Neural progenitor cell (in vitro differentiated cells): ENCODE data around the gene MMP14. TPM values are rescaled to one million over a fixed set of nuclear protein-coding genes. Genes with fewer than 3 reads are reported as not detected.
A peak's percentile ranks its signal among the peaks of the same experiment; 100 is the strongest.

Source experiments
- DNase-seq: peaks from one replicate; pipeline ENCODE4 v3.0.0-alpha.2; 2016; ENCODE audit warnings: low spot score
- H2AFZ ChIP-seq: fragments of 200-600 bp; sonication (generic); replicated peaks from 2 replicates; pipeline ENCODE4 v1.6.1; 2016; ENCODE audit warnings: antibody characterized with exemption
- H3F3A ChIP-seq: fragments of 200-600 bp; sonication (generic); 2 replicates; pipeline ENCODE4 v1.6.1; 2016; ENCODE audit warnings: antibody characterized with exemption, low read depth
- H3K27ac ChIP-seq: fragments of 200-600 bp; sonication (generic); 2 replicates; pipeline ENCODE4 v1.5.1; 2016; ENCODE audit warnings: mild to moderate bottlenecking
- H3K27me3 ChIP-seq: fragments of 200-600 bp; sonication (generic); 2 replicates; pipeline ENCODE4 v1.6.1; 2016; ENCODE audit warnings: mild to moderate bottlenecking, moderate library complexity
- H3K36me3 ChIP-seq: fragments of 200-600 bp; sonication (generic); 2 replicates; pipeline ENCODE4 v1.5.1; 2016
- H3K4me1 ChIP-seq: fragments of 200-600 bp; sonication (generic); 2 replicates; pipeline ENCODE4 v1.6.1; 2016; ENCODE audit warnings: mixed run types
- H3K4me2 ChIP-seq: fragments of 200-600 bp; sonication (generic); 2 replicates; pipeline ENCODE4 v1.6.1; 2016
- H3K4me3 ChIP-seq: fragments of 200-600 bp; sonication (generic); 2 replicates; pipeline ENCODE4 v1.5.1; 2016
- H3K79me2 ChIP-seq: fragments of 200-600 bp; sonication (generic); 2 replicates; pipeline ENCODE4 v1.6.1; 2016; ENCODE audit warnings: low read depth
- H3K9ac ChIP-seq: fragments of 200-600 bp; sonication (generic); 2 replicates; pipeline ENCODE4 v1.6.1; 2016
- H3K9me3 ChIP-seq: fragments of 200-600 bp; sonication (generic); 2 replicates; pipeline ENCODE4 v1.5.1; 2016; ENCODE audit warnings: low read depth
- H4K20me1 ChIP-seq: fragments of 200-600 bp; sonication (generic); 2 replicates; pipeline ENCODE4 v1.6.1; 2016; ENCODE audit warnings: low read depth
- H3K27ac Mint-ChIP-seq: 3 replicates; pipeline ENCODE4 v1.8.0; 2021; ENCODE audit warnings: mixed read lengths
- H3K27me3 Mint-ChIP-seq: 2 replicates; pipeline ENCODE4 v1.8.0; 2022; ENCODE audit warnings: low read depth, mild to moderate bottlenecking, inconsistent platforms, moderate library complexity, mixed read lengths; ENCODE audit not compliant: insufficient read depth
- H3K36me3 Mint-ChIP-seq: 3 replicates; pipeline ENCODE4 v1.8.0; 2021; ENCODE audit warnings: mixed read lengths
- H3K4me1 Mint-ChIP-seq: 3 replicates; pipeline ENCODE4 v1.8.0; 2021; ENCODE audit warnings: mixed read lengths
- H3K4me3 Mint-ChIP-seq: 3 replicates; pipeline ENCODE4 v1.8.0; 2021; ENCODE audit warnings: mild to moderate bottlenecking, moderate library complexity, mixed read lengths
- H3K9me3 Mint-ChIP-seq: 3 replicates; pipeline ENCODE4 v1.8.0; 2020; ENCODE audit warnings: mixed read lengths
- CTCF ChIP-seq: fragments of 200-600 bp; sonication (generic); IDR thresholded peaks from 2 replicates; pipeline ENCODE4 v1.5.1; 2017; ENCODE audit warnings: antibody characterized with exemption, mild to moderate bottlenecking
- EZH2 ChIP-seq: fragments of 200-600 bp; sonication (generic); IDR thresholded peaks from 2 replicates; pipeline ENCODE4 v1.6.1; 2017; ENCODE audit warnings: antibody characterized with exemption, mild to moderate bottlenecking, moderate library complexity
- EZH2phosphoT487 ChIP-seq: fragments of 200-600 bp; sonication (generic); IDR thresholded peaks from 2 replicates; pipeline ENCODE4 v1.6.1; 2017; ENCODE audit warnings: antibody characterized with exemption
- total RNA-seq: library from RNA; depleted of rRNA; stranded (reverse); fragments of >200 nt; gene quantifications from 2 replicates; pipeline ENCODE4 v1.2.3, GENCODE V29; 2015; ENCODE audit warnings: low replicate concordance

The MMP14 gene
- total RNA-seq, 1 donor from 2014 or later, result 15.1 TPM

GRCh38 chr14:22829661-22830442 lies 6.5 kb upstream of the MMP14 start, which contains the start of gene MRPL52:
Gene MRPL52 (plus strand): TSS chr14:22829887. CDS start chr14:22829913, 26 bp downstream.
- Histone ChIP-seq H3K4me3 (peak within 1 kb of the TSS; percentile 87), H3K79me2 (peaks cover 20% of the 10 kb centered on the region), H3K4me2 (peak within 1 kb of the TSS; percentile 86), H3K36me3 (peaks cover 5% of the 10 kb centered on the region), H2AFZ (peak within 1 kb of the TSS; percentile 95), H3K9me3 (no peaks in the 10 kb centered on the region), H3K27ac (no peak within 1 kb of the TSS), H3K27me3 (no peaks in the 10 kb centered on the region), H3K9ac (peak within 1 kb of the TSS; percentile 54), H4K20me1 (no peaks in the 10 kb centered on the region), H3K4me1 (peaks cover 7% of the 10 kb centered on the region), H3F3A (peaks cover 11% of the 10 kb centered on the region)
- H3K27ac Mint-ChIP-seq, result peak within 1 kb of the TSS; percentile 97
- H3K4me1 Mint-ChIP-seq, result peaks cover 20% of the 10 kb centered on the region
- TF ChIP-seq CTCF (no peak), EZH2 (no peak), EZH2phosphoT487 (no peak)
- peaks cover 5% of the 10 kb centered on the region for H3K27me3 Mint-ChIP-seq
- DNase-seq, result peak; percentile 87
- peak within 1 kb of the TSS; percentile 91 for H3K4me3 Mint-ChIP-seq
- H3K9me3 Mint-ChIP-seq, result no peaks in the 10 kb centered on the region
- H3K36me3 Mint-ChIP-seq, result peaks cover 14% of the 10 kb centered on the region

- Histone ChIP-seq H3F3A (peaks cover 18% of the 10 kb centered on the region), H3K27me3 (no peaks in the 10 kb centered on the region), H3K9me3 (no peaks in the 10 kb centered on the region), H3K4me2 (peak overlapping the region; percentile 86), H3K27ac (no peak overlapping the region), H3K9ac (peak overlapping the region; percentile 54), H3K36me3 (peaks cover 5% of the 10 kb centered on the region), H3K4me3 (peak overlapping the region; percentile 87), H3K79me2 (peaks cover 20% of the 10 kb centered on the region), H2AFZ (no peak overlapping the region), H4K20me1 (no peaks in the 10 kb centered on the region), H3K4me1 (peaks cover 7% of the 10 kb centered on the region)
- Mint-ChIP-seq H3K36me3 (peaks cover 14% of the 10 kb centered on the region), H3K9me3 (no peaks in the 10 kb centered on the region), H3K27me3 (peaks cover 5% of the 10 kb centered on the region), H3K4me1 (peaks cover 19% of the 10 kb centered on the region), H3K4me3 (peak overlapping the region; percentile 91), H3K27ac (peak overlapping the region; percentile 83)
- DNase-seq, result no peak
- TF ChIP-seq EZH2, result no peak
- no peak for TF ChIP-seq EZH2phosphoT487
- no peak for TF ChIP-seq CTCF
Observed at GRCh38 chr14:22830443-22831010, 5.9 kb upstream of the MMP14 start.

DNA sequence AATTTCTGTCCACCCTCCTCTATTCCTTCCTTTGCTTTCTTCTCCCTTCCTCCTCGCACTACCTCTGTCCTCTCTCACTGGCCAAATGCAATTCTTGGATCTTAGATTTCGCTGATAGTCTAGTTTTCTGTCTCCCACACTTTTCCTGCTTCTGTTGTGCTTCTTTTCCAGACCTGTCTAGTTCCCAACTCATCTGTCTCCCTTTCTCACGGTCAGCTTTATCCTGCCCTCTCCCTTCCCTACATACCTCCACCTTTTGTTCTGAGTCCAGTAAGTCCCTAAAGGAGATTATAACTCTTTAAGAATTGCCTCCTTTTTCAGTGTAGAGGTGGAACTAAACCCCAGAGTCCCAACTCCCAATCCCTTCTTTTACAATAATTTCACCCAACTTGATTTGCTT lies 880 bp upstream of the MMP14 start:
- Mint-ChIP-seq H3K36me3 (peaks cover 14% of the 10 kb centered on the region), H3K27me3 (peaks cover 23% of the 10 kb centered on the region), H3K4me3 (peak overlapping the region; percentile 93), H3K27ac (no peak overlapping the region), H3K4me1 (peaks cover 19% of the 10 kb centered on the region), H3K9me3 (no peaks in the 10 kb centered on the region)
- Histone ChIP-seq H3K9ac (no peak overlapping the region), H3K79me2 (peaks cover 22% of the 10 kb centered on the region), H3K36me3 (peaks cover 5% of the 10 kb centered on the region), H3K27ac (no peak overlapping the region), H2AFZ (no peak overlapping the region), H3K27me3 (peaks cover 26% of the 10 kb centered on the region), H4K20me1 (no peaks in the 10 kb centered on the region), H3K9me3 (no peaks in the 10 kb centered on the region), H3K4me2 (peak overlapping the region; percentile 90), H3K4me1 (peaks cover 13% of the 10 kb centered on the region), H3K4me3 (no peak overlapping the region), H3F3A (peaks cover 36% of the 10 kb centered on the region)
- no peak for DNase-seq
- no peak for TF ChIP-seq CTCF
- TF ChIP-seq EZH2, result no peak
- TF ChIP-seq EZH2phosphoT487, result no peak
